Pulmonary artery endothelial cell (primary cell): Measurements from ENCODE around the gene KRTAP4-2. TPM values are rescaled to one million over a fixed set of nuclear protein-coding genes. Genes with fewer than 3 reads are reported as not detected.
"Not testable (repeated sequence)": the region's sequence is repeated elsewhere in the genome, so short reads cannot be mapped to it uniquely, and the experiment has no call there.

Experiments used
- DNase-seq: peaks from one replicate; pipeline ENCODE4 v3.0.0-alpha.2; 2011; ENCODE audit warnings: low read depth, low spot score
- total RNA-seq: library from RNA; depleted of rRNA; stranded (reverse); fragments of >200 nt; gene quantifications from 2 replicates; pipeline ENCODE4 v1.2.3, GENCODE V29; 2014

The KRTAP4-2 gene
- total RNA-seq, 1 donor from 2014 or later = not detected

GRCh38 chr17:41163828-41164227 lies 14.2 kb downstream of the KRTAP4-2 start:
- DNase-seq = no peak

- no peak for DNase-seq
These were observed 17.4 kb downstream of the KRTAP4-2 start, which contains the start of gene KRTAP4-4 for GRCh38 chr17:41160648-41161047. Gene KRTAP4-4 (minus strand): TSS chr17:41160748. CDS start chr17:41160691, 57 bp downstream.

- not testable (repeated sequence) for DNase-seq
These were observed 17.8 kb downstream of the KRTAP4-2 start for GRCh38 chr17:41160190-41160589.

GRCh38 chr17:41153856-41154255 lies 24.2 kb downstream of the KRTAP4-2 start:
- DNase-seq = no peak

- no peak for DNase-seq
These were observed 26.5 kb downstream of the KRTAP4-2 start for GRCh38 chr17:41151525-41151924.

GRCh38 chr17:41150026-41150425 lies 28.0 kb downstream of the KRTAP4-2 start:
- no peak for DNase-seq

- no peak for DNase-seq
These were observed 28.4 kb downstream of the KRTAP4-2 start, which contains the start of gene KRTAP4-5 for GRCh38 chr17:41149652-41149985. Gene KRTAP4-5 (minus strand): TSS chr17:41149825. CDS start chr17:41149767, 58 bp downstream.

GRCh38 chr17:41148971-41149651 lies 28.9 kb downstream of the KRTAP4-2 start:
- not testable (repeated sequence) for DNase-seq

- DNase-seq = no peak
These were observed 30.4 kb downstream of the KRTAP4-2 start for GRCh38 chr17:41147531-41148204.

GRCh38 chr17:41145261-41145660 lies 32.8 kb downstream of the KRTAP4-2 start:
- DNase-seq = no peak

GRCh38 chr17:41144846-41145245 lies 33.2 kb downstream of the KRTAP4-2 start:
- no peak for DNase-seq

GRCh38 chr17:41141361-41141760 lies 36.7 kb downstream of the KRTAP4-2 start:
- DNase-seq = no peak

GRCh38 chr17:41140360-41141131 lies 37.5 kb downstream of the KRTAP4-2 start, which contains the start of gene KRTAP4-6:
Gene KRTAP4-6 (minus strand): TSS chr17:41140544. CDS start chr17:41140487, 57 bp downstream.
- DNase-seq = no peak

GRCh38 chr17:41139865-41140264 lies 38.2 kb downstream of the KRTAP4-2 start:
- not testable (repeated sequence) for DNase-seq

GRCh38 chr17:41133880-41134735 lies 43.9 kb downstream of the KRTAP4-2 start:
- DNase-seq = no peak

GRCh38 chr17:41131979-41132378 lies 46.0 kb downstream of the KRTAP4-2 start:
- DNase-seq = no peak

Other genes starting within 250 kb of the KRTAP4-2 start
- gene KRT23, start 240.6 kb downstream of the KRTAP4-2 start, total RNA-seq = not detected in 2 replicates
- not detected in 2 replicates for gene KRT39, start 211.3 kb downstream of the KRTAP4-2 start, total RNA-seq
- not detected in 2 replicates for gene KRT40, start 193.9 kb downstream of the KRTAP4-2 start, total RNA-seq
- gene KRTAP3-3, start 184.1 kb downstream of the KRTAP4-2 start, total RNA-seq = not detected in 2 replicates
- gene KRTAP3-2, start 178.3 kb downstream of the KRTAP4-2 start, total RNA-seq = not detected in 2 replicates
- gene KRTAP3-1, start 169.1 kb downstream of the KRTAP4-2 start, total RNA-seq = not detected in 2 replicates
- not detected in 2 replicates for gene KRTAP1-5, start 151.0 kb downstream of the KRTAP4-2 start, total RNA-seq
- gene KRTAP1-4, start 148.0 kb downstream of the KRTAP4-2 start, total RNA-seq = not detected in 2 replicates
- gene KRTAP1-3, start 143.3 kb downstream of the KRTAP4-2 start, total RNA-seq = not detected in 2 replicates
- gene KRTAP1-1, start 136.8 kb downstream of the KRTAP4-2 start, total RNA-seq = not detected in 2 replicates
- not detected in 2 replicates for gene KRTAP2-1, start 130.9 kb downstream of the KRTAP4-2 start, total RNA-seq
- not detected in 2 replicates for gene KRTAP2-2, start 123.0 kb downstream of the KRTAP4-2 start, total RNA-seq
- gene KRTAP2-3, start 118.1 kb downstream of the KRTAP4-2 start, total RNA-seq = not detected in 2 replicates
- gene KRTAP2-4, start 112.3 kb downstream of the KRTAP4-2 start, total RNA-seq = not detected in 2 replicates
- not detected in 2 replicates for gene KRTAP4-7, start 94.1 kb downstream of the KRTAP4-2 start, total RNA-seq
- not detected in 2 replicates for gene KRTAP4-8, start 80.1 kb downstream of the KRTAP4-2 start, total RNA-seq
- gene KRTAP4-16, start 76.0 kb downstream of the KRTAP4-2 start, total RNA-seq = not detected in 2 replicates
- gene KRTAP4-9, start 72.8 kb downstream of the KRTAP4-2 start, total RNA-seq = not detected in 2 replicates
- not detected in 2 replicates for gene KRTAP4-11, start 59.8 kb downstream of the KRTAP4-2 start, total RNA-seq
- not detected in 2 replicates for gene KRTAP4-12, start 54.0 kb downstream of the KRTAP4-2 start, total RNA-seq
- gene KRTAP4-6, start 37.7 kb downstream of the KRTAP4-2 start, total RNA-seq = not detected in 2 replicates
- not detected in 2 replicates for gene KRTAP4-5, start 28.4 kb downstream of the KRTAP4-2 start, total RNA-seq
- gene KRTAP4-4, start 17.5 kb downstream of the KRTAP4-2 start, total RNA-seq = not detected in 2 replicates
- gene KRTAP4-3, start 10.0 kb downstream of the KRTAP4-2 start, total RNA-seq = not detected in 2 replicates
- not detected in 2 replicates for gene KRTAP4-1, start 6.7 kb upstream of the KRTAP4-2 start, total RNA-seq
- not detected in 2 replicates for gene KRTAP9-1, start 11.7 kb upstream of the KRTAP4-2 start, total RNA-seq
- not detected in 2 replicates for gene KRTAP9-2, start 48.4 kb upstream of the KRTAP4-2 start, total RNA-seq
- not detected in 2 replicates for gene KRTAP9-3, start 54.2 kb upstream of the KRTAP4-2 start, total RNA-seq
- not detected in 2 replicates for gene KRTAP9-8, start 59.8 kb upstream of the KRTAP4-2 start, total RNA-seq
- not detected in 2 replicates for gene KRTAP9-4, start 71.5 kb upstream of the KRTAP4-2 start, total RNA-seq
- not detected in 2 replicates for gene KRTAP9-9, start 77.2 kb upstream of the KRTAP4-2 start, total RNA-seq
- not detected in 2 replicates for gene KRTAP9-6, start 87.2 kb upstream of the KRTAP4-2 start, total RNA-seq
- gene KRTAP9-7, start 97.5 kb upstream of the KRTAP4-2 start, total RNA-seq = not detected in 2 replicates
- not detected in 2 replicates for gene KRTAP29-1, start 124.6 kb upstream of the KRTAP4-2 start, total RNA-seq
- not detected in 2 replicates for gene KRTAP16-1, start 131.1 kb upstream of the KRTAP4-2 start, total RNA-seq
- gene KRTAP17-1, start 137.5 kb upstream of the KRTAP4-2 start, total RNA-seq = not detected in 2 replicates
- not detected in 2 replicates for gene KRT33A, start 172.6 kb upstream of the KRTAP4-2 start, total RNA-seq
- gene KRT33B, start 191.6 kb upstream of the KRTAP4-2 start, total RNA-seq = not detected in 2 replicates
- gene KRT34, start 204.1 kb upstream of the KRTAP4-2 start, total RNA-seq = not detected in 2 replicates
- not detected in 2 replicates for gene KRT31, start 219.4 kb upstream of the KRTAP4-2 start, total RNA-seq
- gene KRT37, start 246.4 kb upstream of the KRTAP4-2 start, total RNA-seq = not detected in 2 replicates